ENCODE results near the gene TMTC2. TPM values are rescaled to one million over a fixed set of nuclear protein-coding genes. Genes with fewer than 3 reads are reported as not detected.

Gene TMTC2
- total RNA-seq, 1 donor from 2014 or later, result 7.6 TPM

- Histone ChIP-seq H3K4me3 (ENCODE audit: low read depth, low read length) (no peak overlapping the region), H3K27me3 (ENCODE audit: control insufficient read depth, insufficient read depth, low read length) (no peaks in the 10 kb centered on the region), H3K36me3 (ENCODE audit: control insufficient read depth, insufficient read depth, low read length) (no peaks in the 10 kb centered on the region)
- DNase-seq (ENCODE audit: low read depth), result no peak
- no peak for TF ChIP-seq CTCF (IDR thresholded peaks at IDR 0.05; ENCODE audit: insufficient read depth, low read length, poor library complexity, severe bottlenecking)
Observed at GRCh38 chr12:82912406-82912805, 225.7 kb downstream of the TMTC2 start.

- no peak for TF ChIP-seq CTCF (IDR thresholded peaks at IDR 0.05; ENCODE audit: insufficient read depth, low read length, poor library complexity, severe bottlenecking)
- H3K36me3 ChIP-seq (ENCODE audit: control insufficient read depth, insufficient read depth, low read length), result no peaks in the 10 kb centered on the region
Observed at GRCh38 chr12:82919388-82920054, 232.8 kb downstream of the TMTC2 start.

GRCh38 chr12:82923935-82924334 lies 237.2 kb downstream of the TMTC2 start:
- TF ChIP-seq CTCF (IDR thresholded peaks at IDR 0.05; ENCODE audit: insufficient read depth, low read length, poor library complexity, severe bottlenecking), result no peak
- DNase-seq (ENCODE audit: low read depth), result no peak
- H3K27me3 ChIP-seq (ENCODE audit: control insufficient read depth, insufficient read depth, low read length), result no peaks in the 10 kb centered on the region

More at GRCh38 chr12:82919388-82920054, 232.8 kb downstream of the TMTC2 start:
- no peak for DNase-seq (ENCODE audit: low read depth)
- Histone ChIP-seq H3K27me3 (ENCODE audit: control insufficient read depth, insufficient read depth, low read length) (no peaks in the 10 kb centered on the region), H3K4me3 (ENCODE audit: low read depth, low read length) (no peak overlapping the region)

DNA sequence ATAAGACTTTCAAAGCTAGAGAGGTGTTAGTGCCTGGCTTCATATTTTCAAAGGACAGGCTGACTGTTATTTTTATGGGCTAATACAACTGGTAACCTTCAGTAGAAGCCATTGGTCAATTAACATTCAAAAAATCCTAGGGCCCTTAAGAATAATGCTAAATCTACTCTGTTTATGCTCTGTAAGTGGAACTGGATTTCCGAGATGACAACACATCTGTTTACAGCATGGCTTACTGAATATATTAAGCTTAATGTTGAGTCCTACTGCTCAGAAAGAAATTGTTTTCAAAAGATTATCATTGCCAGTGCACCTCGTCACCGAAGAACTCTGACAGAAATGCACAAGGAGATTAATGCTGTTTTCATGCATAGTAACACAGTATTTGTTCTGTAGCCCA lies 239.9 kb downstream of the TMTC2 start:
- DNase-seq (ENCODE audit: low read depth), result no peak
- Histone ChIP-seq H3K27me3 (ENCODE audit: control insufficient read depth, insufficient read depth, low read length) (no peaks in the 10 kb centered on the region), H3K36me3 (ENCODE audit: control insufficient read depth, insufficient read depth, low read length) (no peaks in the 10 kb centered on the region), H3K4me3 (ENCODE audit: low read depth, low read length) (no peak overlapping the region)
- TF ChIP-seq CTCF (IDR thresholded peaks at IDR 0.05; ENCODE audit: insufficient read depth, low read length, poor library complexity, severe bottlenecking), result no peak

More at GRCh38 chr12:82923935-82924334, 237.2 kb downstream of the TMTC2 start:
- H3K36me3 ChIP-seq (ENCODE audit: control insufficient read depth, insufficient read depth, low read length), result no peaks in the 10 kb centered on the region
- H3K4me3 ChIP-seq (ENCODE audit: low read depth, low read length), result no peak overlapping the region

DNA sequence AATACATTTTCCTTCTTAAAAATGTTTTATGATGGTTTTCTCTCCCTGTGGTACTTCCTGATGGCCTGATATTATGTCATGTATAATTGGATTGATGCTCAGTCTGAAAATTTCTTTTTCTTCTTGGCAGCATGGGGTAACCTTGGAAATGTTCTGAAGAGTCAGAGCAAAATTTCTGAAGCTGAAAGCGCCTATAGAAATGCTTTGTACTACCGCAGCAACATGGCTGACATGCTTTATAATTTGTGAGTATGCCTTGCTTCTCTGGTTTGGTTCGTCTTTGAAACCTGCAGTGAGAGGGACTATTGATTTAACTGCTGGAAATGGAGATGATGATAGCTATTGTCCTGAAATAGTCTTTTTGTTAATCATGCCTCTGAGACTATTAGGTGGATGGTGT lies 243.6 kb downstream of the TMTC2 start:
- Histone ChIP-seq H3K36me3 (ENCODE audit: control insufficient read depth, insufficient read depth, low read length) (no peaks in the 10 kb centered on the region), H3K4me3 (ENCODE audit: low read depth, low read length) (no peak overlapping the region), H3K27me3 (ENCODE audit: control insufficient read depth, insufficient read depth, low read length) (no peaks in the 10 kb centered on the region)
- DNase-seq (ENCODE audit: low read depth), result no peak
- no peak for TF ChIP-seq CTCF (IDR thresholded peaks at IDR 0.05; ENCODE audit: insufficient read depth, low read length, poor library complexity, severe bottlenecking)

Measured in kidney epithelial cell (primary cell).